ENCODE data around the gene CBR1. TPM values are rescaled to one million over a fixed set of nuclear protein-coding genes. Genes with fewer than 3 reads are reported as not detected.

CBR1 gene
- polyA plus RNA-seq, 1 donor (not counting 4 experiments of a cell fraction or from before 2014, with no cell fraction given): 207 TPM

DNA sequence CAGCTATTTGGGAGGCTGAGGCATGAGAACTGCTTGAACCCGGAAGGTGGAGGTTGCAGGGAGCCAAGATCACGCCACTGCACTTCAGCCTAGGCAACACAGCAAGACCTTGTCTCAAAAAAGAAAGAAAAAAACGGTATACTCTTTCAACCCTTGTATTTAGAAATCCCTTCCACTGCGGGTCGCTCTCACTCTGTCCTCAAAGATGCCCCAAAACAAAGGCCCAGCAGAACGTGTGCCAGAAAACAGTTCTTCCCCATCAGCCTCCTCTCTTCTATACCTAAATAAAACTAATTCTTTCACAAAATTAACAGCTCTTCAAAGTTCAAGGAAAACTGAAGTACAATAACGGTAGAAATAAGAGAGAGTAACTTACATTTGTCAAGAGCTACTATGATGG, 22.7 kb upstream of the CBR1 start:
- peaks cover 4% of the 10 kb centered on the region for H3K79me2 ChIP-seq (ENCODE audit: control insufficient read depth, insufficient read depth, low read length)
- FAIRE-seq (no peak), DNase-seq (ENCODE audit: low read depth, low spot score) (no peak)
- no peak overlapping the region for H2AFZ ChIP-seq (ENCODE audit: control insufficient read depth, low read length)
- H3K27me3 ChIP-seq (ENCODE audit: control insufficient read depth, extremely low read depth, insufficient read depth, low read length): no peaks in the 10 kb centered on the region
- TF ChIP-seq, protein P1, sequence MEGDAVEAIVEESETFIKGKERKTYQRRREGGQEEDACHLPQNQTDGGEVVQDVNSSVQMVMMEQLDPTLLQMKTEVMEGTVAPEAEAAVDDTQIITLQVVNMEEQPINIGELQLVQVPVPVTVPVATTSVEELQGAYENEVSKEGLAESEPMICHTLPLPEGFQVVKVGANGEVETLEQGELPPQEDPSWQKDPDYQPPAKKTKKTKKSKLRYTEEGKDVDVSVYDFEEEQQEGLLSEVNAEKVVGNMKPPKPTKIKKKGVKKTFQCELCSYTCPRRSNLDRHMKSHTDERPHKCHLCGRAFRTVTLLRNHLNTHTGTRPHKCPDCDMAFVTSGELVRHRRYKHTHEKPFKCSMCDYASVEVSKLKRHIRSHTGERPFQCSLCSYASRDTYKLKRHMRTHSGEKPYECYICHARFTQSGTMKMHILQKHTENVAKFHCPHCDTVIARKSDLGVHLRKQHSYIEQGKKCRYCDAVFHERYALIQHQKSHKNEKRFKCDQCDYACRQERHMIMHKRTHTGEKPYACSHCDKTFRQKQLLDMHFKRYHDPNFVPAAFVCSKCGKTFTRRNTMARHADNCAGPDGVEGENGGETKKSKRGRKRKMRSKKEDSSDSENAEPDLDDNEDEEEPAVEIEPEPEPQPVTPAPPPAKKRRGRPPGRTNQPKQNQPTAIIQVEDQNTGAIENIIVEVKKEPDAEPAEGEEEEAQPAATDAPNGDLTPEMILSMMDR (optimal IDR thresholded peaks at IDR 0.05 in 1 of 3, IDR thresholded peaks at IDR 0.05 in 1 of 3, conservative IDR thresholded peaks at IDR 0.05 in 1 of 3; ENCODE audit: extremely low read depth in 1 of 3, insufficient read depth in 2 of 3, low read length in 3 of 3): no peak
- no peak for TF ChIP-seq EZH2 (IDR thresholded peaks at IDR 0.05; ENCODE audit: low read length)
- no peaks in the 10 kb centered on the region for H4K20me1 ChIP-seq (ENCODE audit: control insufficient read depth, extremely low read depth, insufficient read depth, low read length)
- H3K4me2 ChIP-seq (ENCODE audit: control insufficient read depth, extremely low read depth, insufficient read depth, low read depth, low read length): no peak overlapping the region
- no peaks in the 10 kb centered on the region for H3K9me1 ChIP-seq (ENCODE audit: control insufficient read depth, extremely low read depth, insufficient read depth, low read length)
- H3K36me3 ChIP-seq (ENCODE audit: control insufficient read depth in 2 of 2, extremely low read depth in 1 of 2, insufficient read depth in 2 of 2, low read length in 2 of 2): peaks cover 28 to 45% of the 10 kb centered on the region in 2 experiments
- H3K4me1 ChIP-seq (ENCODE audit: control insufficient read depth, extremely low read depth, insufficient read depth, low read length): no peaks in the 10 kb centered on the region
- H3K9me3 ChIP-seq (ENCODE audit: control insufficient read depth, low read depth, low read length): no peaks in the 10 kb centered on the region
- H3K27ac ChIP-seq (ENCODE audit: control insufficient read depth, insufficient read depth, low read length): no peak overlapping the region
- dilution Hi-C loops (cut with MboI; ENCODE audit: extremely low pct_ligation_motif_present, low sequenced_read_pairs): no loop called here
- H3K9ac ChIP-seq (ENCODE audit: control insufficient read depth, extremely low read depth, insufficient read depth, low read length): no peak overlapping the region
- no peak overlapping the region for H3K4me3 ChIP-seq (ENCODE audit: control insufficient read depth in 2 of 3, extremely low read depth in 1 of 3, insufficient read depth in 2 of 3, low read depth in 1 of 3, low read length in 3 of 3)

DNA sequence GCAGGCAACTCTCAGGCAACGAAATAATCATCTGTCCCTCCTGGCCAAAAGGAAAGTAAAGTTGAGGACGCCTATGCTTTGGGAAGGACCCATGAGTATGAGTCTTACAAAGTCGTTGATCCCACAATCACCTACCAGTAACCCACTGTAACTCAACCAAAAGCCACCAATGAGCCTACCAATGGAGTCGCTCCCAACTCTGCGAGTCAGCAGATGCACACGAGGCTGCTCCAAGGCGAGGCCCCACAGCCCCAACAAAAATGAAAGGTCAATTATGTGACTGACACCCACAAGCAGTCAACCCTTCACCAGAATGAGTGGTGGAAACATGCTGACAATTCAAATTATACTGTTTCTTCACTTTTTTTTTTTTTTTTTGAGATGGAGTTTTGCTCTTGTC, 21.5 kb upstream of the CBR1 start:
- FAIRE-seq (no peak), DNase-seq (ENCODE audit: low read depth, low spot score) (no peak)
- H3K4me1 ChIP-seq (ENCODE audit: control insufficient read depth, extremely low read depth, insufficient read depth, low read length): peaks cover 11% of the 10 kb centered on the region
- dilution Hi-C loops (cut with MboI; ENCODE audit: extremely low pct_ligation_motif_present, low sequenced_read_pairs): no loop called here
- H3K27ac ChIP-seq (ENCODE audit: control insufficient read depth, insufficient read depth, low read length): no peak overlapping the region
- no peaks in the 10 kb centered on the region for H3K9me3 ChIP-seq (ENCODE audit: control insufficient read depth, low read depth, low read length)
- no peak overlapping the region for H3K9ac ChIP-seq (ENCODE audit: control insufficient read depth, extremely low read depth, insufficient read depth, low read length)
- H3K4me3 ChIP-seq (ENCODE audit: control insufficient read depth in 2 of 3, extremely low read depth in 1 of 3, insufficient read depth in 2 of 3, low read depth in 1 of 3, low read length in 3 of 3): no peak overlapping the region
- no peaks in the 10 kb centered on the region for H3K27me3 ChIP-seq (ENCODE audit: control insufficient read depth, extremely low read depth, insufficient read depth, low read length)
- H4K20me1 ChIP-seq (ENCODE audit: control insufficient read depth, extremely low read depth, insufficient read depth, low read length): no peaks in the 10 kb centered on the region
- TF ChIP-seq, protein P1 (optimal IDR thresholded peaks at IDR 0.05 in 1 of 3, IDR thresholded peaks at IDR 0.05 in 1 of 3, conservative IDR thresholded peaks at IDR 0.05 in 1 of 3; ENCODE audit: extremely low read depth in 1 of 3, insufficient read depth in 2 of 3, low read length in 3 of 3): no peak
- no peak for TF ChIP-seq EZH2 (IDR thresholded peaks at IDR 0.05; ENCODE audit: low read length)
- H2AFZ ChIP-seq (ENCODE audit: control insufficient read depth, low read length): no peak overlapping the region
- no peak overlapping the region for H3K4me2 ChIP-seq (ENCODE audit: control insufficient read depth, extremely low read depth, insufficient read depth, low read depth, low read length)
- H3K36me3 ChIP-seq (ENCODE audit: control insufficient read depth in 2 of 2, extremely low read depth in 1 of 2, insufficient read depth in 2 of 2, low read length in 2 of 2): peaks cover 28 to 45% of the 10 kb centered on the region in 2 experiments
- H3K79me2 ChIP-seq (ENCODE audit: control insufficient read depth, insufficient read depth, low read length): peaks cover 4% of the 10 kb centered on the region
- H3K9me1 ChIP-seq (ENCODE audit: control insufficient read depth, extremely low read depth, insufficient read depth, low read length): no peaks in the 10 kb centered on the region

Measured in keratinocyte (primary cell).